RWPE2 (cell line): ENCODE data around the gene RADIL.
"Not testable (repeated sequence)": the region's sequence is repeated elsewhere in the genome, so short reads cannot be mapped to it uniquely, and the experiment has no call there.

Source experiments
- ATAC-seq: fragments of 200-7000 bp; cut with Tn5 transposase; 3 replicates; pipeline ENCODE4 v1.9.1; 2021; ENCODE audit warnings: low read depth
- DNase-seq: peaks from one replicate; pipeline ENCODE4 v3.0.0-alpha.2; 2020; ENCODE audit warnings: low spot score
- H3K27ac ChIP-seq: fragments of 450-650 bp; 2 replicates; pipeline ENCODE4 v1.5.1; 2017; ENCODE audit warnings: mild to moderate bottlenecking; ENCODE audit not compliant: poor library complexity, severe bottlenecking
- H3K27me3 ChIP-seq: fragments of 250-450 bp; sonication (Bioruptor Pico); 2 replicates; pipeline ENCODE4 v1.5.1; 2021; ENCODE audit warnings: mild to moderate bottlenecking, moderate library complexity; ENCODE audit not compliant: insufficient read depth, poor library complexity, severe bottlenecking
- H3K36me3 ChIP-seq: fragments of 250-450 bp; sonication (Bioruptor Pico); 2 replicates; pipeline ENCODE4 v1.5.1; 2020; ENCODE audit warnings: low read depth, mild to moderate bottlenecking, moderate library complexity
- H3K4me1 ChIP-seq: fragments of 250-450 bp; sonication (Bioruptor Pico); 2 replicates; pipeline ENCODE4 v1.5.1; 2021; ENCODE audit warnings: mild to moderate bottlenecking, moderate library complexity; ENCODE audit not compliant: insufficient read depth, poor library complexity, severe bottlenecking
- H3K4me3 ChIP-seq: fragments of 250-450 bp; sonication (Bioruptor Pico); 2 replicates; pipeline ENCODE4 v1.5.1; 2021; ENCODE audit warnings: mild to moderate bottlenecking, moderate library complexity; ENCODE audit not compliant: severe bottlenecking
- H3K9me3 ChIP-seq: fragments of 250-450 bp; sonication (Bioruptor Pico); 2 replicates; pipeline ENCODE4 v1.5.1; 2021; ENCODE audit warnings: mild to moderate bottlenecking, moderate library complexity; ENCODE audit not compliant: severe bottlenecking
- CTCF ChIP-seq: fragments of 450-650 bp; IDR thresholded peaks from one replicate; pipeline ENCODE4 v1.5.1; 2017; ENCODE audit warnings: mild to moderate bottlenecking, moderate library complexity; ENCODE audit not compliant: poor library complexity, severe bottlenecking

RADIL gene

DNA sequence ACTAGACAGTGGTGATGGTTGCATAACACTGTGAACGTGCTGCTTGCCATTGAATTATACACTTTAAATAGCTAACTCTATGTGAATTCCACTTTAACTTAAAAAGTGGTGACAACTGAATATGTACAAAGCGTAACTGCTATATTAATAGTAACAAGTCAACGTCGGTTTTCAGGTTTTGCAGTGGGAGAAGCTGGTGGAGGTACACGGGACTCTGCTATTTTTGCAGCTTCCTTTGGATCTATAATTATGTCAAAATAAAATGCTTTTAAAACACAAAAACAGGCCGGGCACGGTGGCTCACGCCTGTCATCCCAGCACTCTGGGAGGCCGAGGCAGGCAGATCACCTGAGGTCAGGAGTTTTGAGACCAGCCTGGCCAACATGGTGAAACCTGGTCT is 87.1 kb downstream of the RADIL start:
- no peaks in the 10 kb centered on the region for H3K4me1 ChIP-seq
- no peak overlapping the region for H3K27ac ChIP-seq
- TF ChIP-seq CTCF: no peak
- H3K9me3 ChIP-seq: no peaks in the 10 kb centered on the region
- DNase-seq (no peak), ATAC-seq (no peak)
- peaks cover 3% of the 10 kb centered on the region; the same call in 1 of the 2 replicates for H3K36me3 ChIP-seq
- H3K4me3 ChIP-seq: no peak overlapping the region
- H3K27me3 ChIP-seq: no peaks in the 10 kb centered on the region

DNA sequence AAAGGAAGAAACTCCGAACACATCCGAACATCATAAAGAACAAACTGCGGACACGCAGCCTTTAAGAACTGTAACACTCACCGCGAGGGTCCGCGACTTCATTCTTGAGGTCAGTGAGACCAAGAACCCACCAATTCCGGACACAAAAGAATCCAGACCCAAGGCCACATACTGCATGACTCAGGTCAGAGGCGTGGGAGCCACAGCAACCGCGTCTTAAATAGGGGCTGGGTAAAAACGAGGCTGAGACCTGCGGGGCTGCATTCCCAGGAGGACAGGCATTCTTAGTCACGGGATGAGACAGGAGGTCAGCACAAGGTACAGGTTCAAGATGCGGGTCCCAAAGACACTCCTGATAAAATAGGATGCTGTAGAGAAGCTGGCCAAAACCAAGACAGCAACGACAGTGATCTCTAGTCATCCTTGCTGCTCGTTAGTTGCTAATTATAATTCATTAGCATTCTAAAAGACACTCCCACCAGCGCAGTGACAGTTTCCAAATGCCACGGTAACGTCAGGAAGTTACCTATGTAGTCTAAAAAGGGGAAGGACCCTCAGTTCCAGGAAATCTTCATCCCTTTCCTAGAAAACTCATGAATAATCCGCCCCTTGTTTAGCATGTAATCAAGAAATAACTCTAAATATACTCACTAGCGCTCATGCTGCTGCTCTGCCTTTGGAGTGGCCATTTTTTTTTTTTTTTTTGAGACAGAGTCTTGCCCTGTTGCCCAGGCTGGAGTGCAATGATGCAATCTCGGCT is 88.7 kb downstream of the RADIL start:
- no peak for TF ChIP-seq CTCF
- Histone ChIP-seq H3K9me3 (no peaks in the 10 kb centered on the region), H3K4me1 (no peaks in the 10 kb centered on the region), H3K27me3 (no peaks in the 10 kb centered on the region), H3K4me3 (no peak overlapping the region), H3K36me3 (peaks cover 5% of the 10 kb centered on the region; the same call in 1 of the 2 replicates), H3K27ac (no peak overlapping the region)
- no peak for DNase-seq
- peak; percentile 24; the same call in 1 of the 3 replicates for ATAC-seq

DNA sequence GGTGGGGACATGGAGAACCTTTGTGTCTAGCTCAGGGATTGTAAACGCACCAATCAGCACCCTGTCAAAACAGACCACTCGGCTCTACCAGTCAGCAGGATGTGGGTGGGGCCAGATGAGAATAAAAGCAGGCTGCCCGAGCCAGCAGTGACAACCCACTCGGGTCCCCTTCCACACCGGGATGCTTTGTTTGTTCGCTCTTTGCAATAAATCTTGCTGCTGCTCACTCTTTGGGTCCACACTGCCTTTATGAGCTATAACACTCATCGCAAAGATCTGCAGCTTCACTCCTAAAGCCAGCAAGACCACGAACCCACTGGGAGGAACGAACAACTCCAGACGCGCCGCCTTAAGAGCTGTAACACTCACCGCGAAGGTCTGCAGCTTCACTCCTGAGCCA is 89.3 kb downstream of the RADIL start:
- DNase-seq: not testable (repeated sequence)

DNA sequence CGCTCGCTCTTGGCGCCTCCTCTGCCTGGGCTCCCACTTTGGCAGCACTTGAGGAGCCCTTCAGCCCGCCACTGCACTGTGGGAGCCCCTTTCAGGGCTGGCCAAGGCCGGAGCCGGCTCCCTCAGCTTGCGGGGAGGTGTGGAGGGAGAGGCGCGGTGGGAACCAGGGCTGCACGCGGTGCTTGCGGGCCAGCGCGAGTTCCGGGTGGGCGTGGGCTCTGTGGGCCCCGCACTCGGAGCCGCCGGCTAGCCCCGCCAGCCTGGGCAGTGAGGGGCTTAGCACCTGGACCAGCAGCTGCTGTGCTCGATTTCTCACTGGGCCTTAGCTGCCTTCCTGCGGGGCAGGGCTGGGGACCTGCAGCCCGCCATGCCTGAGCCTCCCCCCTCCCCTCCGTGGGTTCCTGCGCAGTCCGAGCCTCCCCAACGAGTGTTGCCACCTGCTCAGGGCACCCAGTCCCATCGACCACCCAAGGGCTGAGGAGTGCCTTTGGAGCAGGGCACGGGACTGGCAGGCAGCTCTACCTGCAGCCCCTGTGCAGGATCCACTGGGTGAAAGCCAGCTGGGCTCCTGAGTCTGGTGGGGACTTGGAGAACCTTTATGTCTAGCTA is 90.0 kb downstream of the RADIL start:
- not testable (repeated sequence) for H3K4me1 ChIP-seq, H3K4me3 ChIP-seq, DNase-seq, ATAC-seq, H3K9me3 ChIP-seq, H3K27ac ChIP-seq, H3K36me3 ChIP-seq, H3K27me3 ChIP-seq

More for the DNA sequence above, 89.3 kb downstream of the RADIL start:
- H3K4me1 ChIP-seq, H3K36me3 ChIP-seq, H3K27me3 ChIP-seq, ATAC-seq, H3K4me3 ChIP-seq, H3K27ac ChIP-seq, H3K9me3 ChIP-seq: not testable (repeated sequence)

- ATAC-seq: no peak
- H3K27ac ChIP-seq: no peak overlapping the region
Observed at GRCh38 chr7:4792537-4793126, 90.9 kb downstream of the RADIL start.

More at GRCh38 chr7:4792537-4793126, 90.9 kb downstream of the RADIL start:
- Histone ChIP-seq H3K4me1 (no peaks in the 10 kb centered on the region), H3K27me3 (no peaks in the 10 kb centered on the region), H3K9me3 (no peaks in the 10 kb centered on the region), H3K36me3 (peaks cover 14% of the 10 kb centered on the region), H3K4me3 (no peak overlapping the region)
- TF ChIP-seq CTCF: no peak
- DNase-seq: no peak
